HT-29 (cell line): Measurements from ENCODE around the gene YWHAE. TPM values are rescaled to one million over a fixed set of nuclear protein-coding genes. Genes with fewer than 3 reads are reported as not detected.
"Not testable (repeated sequence)": the region's sequence is repeated elsewhere in the genome, so short reads cannot be mapped to it uniquely, and the experiment has no call there.

ENCODE experiments used
- DNase-seq: peaks from one replicate; pipeline ENCODE4 v3.0.0-alpha.2; 2015; ENCODE audit warnings: low spot score
- total RNA-seq: library from RNA; depleted of rRNA; stranded (reverse); fragments of >200 nt; shearing (Covaris generic); gene quantifications from 2 replicates; pipeline ENCODE4 v1.2.3, GENCODE V29; 2014

YWHAE gene
- total RNA-seq, 1 experiment from 2014 or later = 190 TPM

GRCh38 chr17:1412185-1413110 is 12.4 kb upstream of the YWHAE start:
- no peak for DNase-seq

- DNase-seq = no peak
These were observed 2.2 kb upstream of the YWHAE start for GRCh38 chr17:1402262-1402586.

DNA sequence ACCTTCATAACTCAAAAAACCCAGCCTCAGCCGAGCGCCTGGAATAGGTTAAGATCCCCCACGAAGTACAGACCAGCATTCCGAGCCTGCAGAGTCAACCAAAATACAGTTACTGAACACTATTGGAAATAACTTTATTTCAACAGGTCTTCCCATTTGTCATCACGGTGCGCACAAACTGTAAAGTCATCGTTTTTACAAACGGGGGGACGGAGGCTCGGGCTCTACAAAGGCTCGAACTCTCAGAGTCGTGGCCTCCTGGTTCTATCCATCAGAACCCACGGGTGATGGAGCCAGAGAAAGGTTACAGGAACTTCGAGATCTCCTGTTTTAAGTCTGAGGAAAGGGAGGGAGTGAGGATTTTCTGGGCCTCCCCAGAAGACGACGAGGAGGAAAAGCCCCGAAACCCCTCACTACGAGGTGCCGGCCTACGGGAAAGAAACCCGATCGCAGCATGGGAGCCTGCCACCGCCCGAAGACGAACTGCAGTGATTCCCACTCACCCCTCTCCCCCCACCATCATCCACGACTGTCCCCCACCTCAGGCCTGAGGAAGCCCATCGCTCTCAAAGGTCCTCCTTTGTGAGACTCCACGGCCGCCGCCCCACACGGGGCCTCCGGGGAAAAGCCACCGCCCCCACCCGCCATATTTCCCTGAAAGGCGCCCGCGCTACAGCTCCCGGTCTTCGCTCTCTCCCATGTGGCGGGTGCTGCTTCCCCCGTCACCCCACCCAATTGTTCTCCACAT is 917 bp downstream of the YWHAE start:
- peak; percentile 12 for DNase-seq

DNA sequence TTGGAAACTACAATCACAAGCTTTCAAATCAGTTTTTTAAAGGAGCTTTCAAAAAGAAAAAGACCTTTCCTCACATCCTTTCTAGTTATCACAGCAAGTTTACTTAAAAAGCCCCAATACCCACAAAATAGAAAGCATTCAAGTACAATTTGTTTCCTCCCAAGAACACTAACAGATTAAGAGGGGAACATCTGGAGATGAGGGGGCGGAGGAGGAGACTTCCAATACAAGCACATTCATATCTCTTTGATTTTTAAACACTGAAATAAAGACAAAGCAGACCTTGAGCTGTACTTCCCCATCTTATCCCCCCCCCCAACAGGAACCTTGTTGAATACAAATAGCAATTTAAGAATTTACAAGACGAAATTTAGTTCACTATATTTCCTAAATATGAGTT is 2.0 kb downstream of the YWHAE start:
- DNase-seq = no peak

- not testable (repeated sequence) for DNase-seq
These were observed 4.0 kb downstream of the YWHAE start for GRCh38 chr17:1395876-1396665.

DNA sequence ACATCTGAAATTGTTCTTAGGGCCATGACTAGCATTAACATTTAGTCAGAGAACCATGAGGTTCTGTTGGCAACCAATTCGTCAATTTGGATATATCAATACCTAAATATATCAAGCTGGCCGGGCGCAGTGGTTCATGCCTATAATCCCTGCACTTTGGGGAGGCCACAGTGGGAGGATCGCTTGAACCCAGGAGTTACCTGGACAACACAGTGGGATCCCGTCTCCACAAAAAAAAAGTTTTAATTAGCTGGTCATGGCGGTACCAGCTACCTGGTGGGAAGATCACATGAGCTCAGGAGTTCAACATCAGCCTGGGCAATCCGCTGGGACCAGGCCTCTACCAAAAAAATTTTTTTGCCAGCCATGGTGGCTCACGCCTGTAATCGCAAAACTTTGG is 8.4 kb downstream of the YWHAE start:
- no peak for DNase-seq

- DNase-seq = no peak
These were observed 9.3 kb downstream of the YWHAE start for GRCh38 chr17:1390432-1391367.

DNA sequence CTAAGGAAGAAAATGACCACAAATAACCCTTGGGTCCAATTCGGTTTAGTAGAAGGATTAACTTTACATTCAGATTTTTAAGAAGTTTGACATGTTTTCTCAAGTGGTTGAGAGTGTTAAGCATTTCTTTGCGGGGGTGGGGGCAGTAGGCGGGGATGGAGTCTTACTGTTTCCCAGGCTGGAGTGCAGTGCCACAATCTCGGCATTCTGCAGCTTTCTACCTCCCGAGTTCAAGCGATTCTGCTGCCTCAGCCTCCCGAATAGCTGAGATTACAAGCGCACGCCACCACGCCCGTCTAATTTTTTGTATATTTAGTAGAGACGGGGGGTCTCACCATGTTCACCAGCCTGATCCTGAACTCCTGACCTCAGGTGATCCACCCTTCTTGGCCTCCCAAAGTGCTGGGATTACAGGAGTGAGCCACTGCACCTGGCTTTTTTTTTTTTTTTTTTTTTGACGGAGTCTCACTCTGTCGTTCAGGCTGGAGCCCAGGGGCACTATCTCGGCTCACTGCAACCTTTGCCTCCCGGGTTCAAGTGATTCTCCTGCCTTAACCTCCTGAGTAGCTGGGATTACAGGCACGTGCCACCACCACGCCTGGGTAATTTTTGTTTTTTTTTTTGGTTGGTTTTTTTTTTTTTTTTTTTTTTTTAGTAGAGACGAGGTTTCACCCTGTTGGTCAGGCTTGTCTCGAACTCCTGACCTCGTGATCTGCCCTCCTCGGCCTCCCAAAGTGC is 12.4 kb downstream of the YWHAE start:
- not testable (repeated sequence) for DNase-seq

- DNase-seq = not testable (repeated sequence)
These were observed 13.3 kb downstream of the YWHAE start for GRCh38 chr17:1386675-1387190.

- no peak for DNase-seq
These were observed 13.8 kb downstream of the YWHAE start for GRCh38 chr17:1386265-1386664.

DNA sequence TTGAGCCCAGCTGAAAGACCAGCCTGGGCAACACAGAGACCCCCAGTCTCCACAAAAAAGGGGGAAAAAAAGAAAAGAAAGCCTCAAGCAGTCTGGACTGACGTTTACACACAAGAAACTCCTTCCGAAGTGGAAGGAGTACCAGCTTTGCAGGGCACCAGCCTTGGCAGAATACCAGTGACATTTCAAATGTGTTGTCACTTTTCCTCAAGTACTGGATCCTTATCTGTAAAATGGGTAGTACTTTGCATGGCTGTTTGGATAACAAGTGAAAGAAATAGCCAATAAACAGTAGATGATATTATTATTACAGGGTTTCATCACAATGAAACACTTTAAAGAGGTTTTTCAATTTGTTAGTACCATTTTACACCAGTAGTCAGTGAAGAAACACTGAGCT is 14.2 kb downstream of the YWHAE start:
- DNase-seq = no peak

DNA sequence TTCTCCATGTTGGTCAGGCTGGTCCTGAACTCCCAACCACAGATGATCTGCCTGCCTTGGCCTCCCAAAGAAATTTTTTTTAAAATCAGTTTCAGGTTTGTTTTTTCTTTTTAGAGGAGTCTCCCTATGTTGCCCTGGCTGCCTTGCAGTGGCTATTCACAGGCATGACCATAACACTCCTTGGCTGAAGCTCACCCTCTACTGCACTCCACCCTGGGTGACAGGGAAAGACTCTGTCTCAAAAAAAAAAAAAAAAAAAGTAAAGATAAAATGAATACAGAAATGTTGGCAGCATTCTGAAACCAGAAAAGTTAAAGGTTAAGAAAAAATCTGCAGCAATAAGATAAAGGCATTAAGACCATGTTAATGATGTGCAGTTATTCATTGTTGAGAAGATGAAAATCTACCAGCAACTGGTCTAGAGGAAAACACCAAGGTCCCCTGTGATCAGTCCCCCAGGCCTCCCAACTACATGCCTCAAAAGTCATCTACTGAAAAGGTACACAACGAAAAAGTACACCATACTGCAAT is 15.1 kb downstream of the YWHAE start:
- DNase-seq = no peak

DNA sequence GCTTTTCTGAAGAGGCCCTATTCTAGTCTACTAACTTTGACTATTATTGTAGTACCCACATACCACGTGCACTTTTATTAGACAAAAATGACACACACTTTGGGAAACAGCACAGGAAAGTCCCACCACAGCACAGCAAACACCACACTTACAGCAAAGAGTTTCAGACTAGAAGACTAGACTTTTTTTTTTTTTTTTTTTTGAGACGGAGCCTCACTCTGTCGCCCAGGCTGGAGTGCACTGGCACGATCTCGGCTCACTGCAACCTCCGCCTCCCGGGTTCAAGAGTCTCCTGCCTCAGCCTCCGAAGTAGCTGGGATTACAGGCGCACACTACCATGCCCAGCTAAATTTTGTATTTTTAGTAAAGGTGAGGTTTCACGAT is 20.1 kb downstream of the YWHAE start:
- DNase-seq = no peak

GRCh38 chr17:1379208-1379929 is 20.7 kb downstream of the YWHAE start:
- no peak for DNase-seq

- DNase-seq = not testable (repeated sequence)
These were observed 21.6 kb downstream of the YWHAE start for GRCh38 chr17:1378476-1378860.

GRCh38 chr17:1377334-1377733 is 22.7 kb downstream of the YWHAE start:
- DNase-seq = no peak

DNA sequence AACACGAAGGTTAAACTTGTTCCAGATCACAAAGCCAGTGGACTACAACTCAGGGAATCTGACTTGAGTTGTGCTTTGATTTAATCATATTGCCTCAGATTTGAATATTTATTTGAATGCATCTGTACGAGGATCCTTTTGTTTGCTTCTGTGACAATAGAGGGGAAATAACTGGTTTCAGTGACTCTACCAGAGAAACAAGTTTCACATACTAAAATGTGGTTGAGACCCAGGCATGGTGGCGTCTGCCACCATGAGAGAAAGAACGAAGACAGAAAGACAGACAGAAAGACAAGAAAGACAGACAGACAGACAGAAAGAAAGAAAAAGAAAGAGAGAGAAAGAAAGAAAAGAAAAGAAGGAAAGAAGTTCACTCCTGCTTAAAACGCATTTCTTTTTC is 24.0 kb downstream of the YWHAE start:
- no peak for DNase-seq

- DNase-seq = no peak
These were observed 24.4 kb downstream of the YWHAE start for GRCh38 chr17:1375615-1376014.
